Activated naive CD8-positive, alpha-beta T cell treated with anti-CD3 and anti-CD28 coated beads for 36 hours (primary cell): Measurements from ENCODE around the gene COL4A3. TPM values are rescaled to one million over a fixed set of nuclear protein-coding genes. Genes with fewer than 3 reads are reported as not detected.

ENCODE experiments used
- DNase-seq: peaks from one replicate; pipeline ENCODE4 v3.0.0; 2021
- H3K27ac Mint-ChIP-seq: one replicate; pipeline ENCODE4 v1.8.0; 2022; ENCODE audit warnings: mild to moderate bottlenecking, moderate library complexity, mixed read lengths
- H3K27me3 Mint-ChIP-seq: one replicate; pipeline ENCODE4 v1.8.0; 2022; ENCODE audit warnings: mild to moderate bottlenecking, mixed read lengths
- H3K36me3 Mint-ChIP-seq: one replicate; pipeline ENCODE4 v1.8.0; 2021; ENCODE audit warnings: mild to moderate bottlenecking, mixed read lengths
- H3K4me1 Mint-ChIP-seq: one replicate; pipeline ENCODE4 v1.8.0; 2021; ENCODE audit warnings: mixed read lengths
- H3K4me3 Mint-ChIP-seq: one replicate; pipeline ENCODE4 v1.8.0; 2022; ENCODE audit warnings: mild to moderate bottlenecking, moderate library complexity, mixed read lengths
- H3K9me3 Mint-ChIP-seq: one replicate; pipeline ENCODE4 v1.8.0; 2022; ENCODE audit warnings: mixed read lengths
- total RNA-seq, 2 experiments: library from RNA; stranded (reverse); gene quantifications; one replicate each; pipeline ENCODE4 v1.2.3, GENCODE V29; 2021

COL4A3 gene
- total RNA-seq, 2 experiments from 2014 or later, result not detected

GRCh38 chr2:227267410-227268115, 103.1 kb downstream of the COL4A3 start:
- no peaks in the 10 kb centered on the region for H3K27me3 Mint-ChIP-seq
- peaks cover 5% of the 10 kb centered on the region for H3K4me1 Mint-ChIP-seq
- H3K9me3 Mint-ChIP-seq, result no peaks in the 10 kb centered on the region
- DNase-seq, result no peak
- no peaks in the 10 kb centered on the region for H3K36me3 Mint-ChIP-seq
- H3K27ac Mint-ChIP-seq, result no peak overlapping the region
- no peak overlapping the region for H3K4me3 Mint-ChIP-seq

GRCh38 chr2:227280895-227281294, 116.5 kb downstream of the COL4A3 start:
- no peak overlapping the region for H3K4me3 Mint-ChIP-seq
- peaks cover 5% of the 10 kb centered on the region for H3K9me3 Mint-ChIP-seq
- H3K27me3 Mint-ChIP-seq, result no peaks in the 10 kb centered on the region
- no peak overlapping the region for H3K27ac Mint-ChIP-seq
- no peaks in the 10 kb centered on the region for H3K36me3 Mint-ChIP-seq
- DNase-seq, result no peak
- H3K4me1 Mint-ChIP-seq, result no peaks in the 10 kb centered on the region

DNA sequence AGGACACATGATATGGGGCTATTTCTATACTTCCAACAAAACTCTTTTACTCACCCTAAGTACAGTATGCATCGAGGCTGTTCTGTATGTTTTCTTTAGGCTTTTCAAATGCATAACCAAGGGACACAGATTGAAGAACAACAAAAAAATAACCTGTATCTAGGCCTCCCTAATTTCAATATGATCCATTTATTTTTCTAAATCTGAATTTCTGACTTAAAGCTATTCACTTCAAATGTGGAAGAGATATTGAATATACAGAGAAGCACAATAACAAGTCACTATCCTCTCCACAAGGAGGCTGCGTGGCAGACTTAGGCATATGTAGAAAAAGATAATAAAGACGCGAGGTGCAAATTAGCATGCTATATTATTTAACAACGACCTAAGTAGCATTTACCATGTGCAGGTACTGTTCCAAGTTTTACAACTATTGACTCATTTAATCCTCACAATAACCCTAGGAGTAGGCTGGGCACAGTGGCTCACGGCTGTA, 121.4 kb downstream of the COL4A3 start:
- Mint-ChIP-seq H3K27me3 (no peaks in the 10 kb centered on the region), H3K27ac (no peak overlapping the region), H3K36me3 (no peaks in the 10 kb centered on the region), H3K4me3 (no peak overlapping the region), H3K4me1 (no peaks in the 10 kb centered on the region), H3K9me3 (peaks cover 5% of the 10 kb centered on the region)
- DNase-seq, result no peak

GRCh38 chr2:227287771-227288170, 123.3 kb downstream of the COL4A3 start:
- no peak overlapping the region for H3K4me3 Mint-ChIP-seq
- no peaks in the 10 kb centered on the region for H3K4me1 Mint-ChIP-seq
- H3K9me3 Mint-ChIP-seq, result peaks cover 3% of the 10 kb centered on the region
- no peak for DNase-seq
- no peaks in the 10 kb centered on the region for H3K27me3 Mint-ChIP-seq
- no peak overlapping the region for H3K27ac Mint-ChIP-seq
- no peaks in the 10 kb centered on the region for H3K36me3 Mint-ChIP-seq

GRCh38 chr2:227292314-227292713, 127.9 kb downstream of the COL4A3 start:
- DNase-seq, result no peak
- peaks cover 4% of the 10 kb centered on the region for H3K4me1 Mint-ChIP-seq
- H3K9me3 Mint-ChIP-seq, result no peaks in the 10 kb centered on the region

GRCh38 chr2:227293531-227293930, 129.1 kb downstream of the COL4A3 start:
- no peak overlapping the region for H3K27ac Mint-ChIP-seq
- H3K27me3 Mint-ChIP-seq, result no peaks in the 10 kb centered on the region
- H3K4me1 Mint-ChIP-seq, result peaks cover 4% of the 10 kb centered on the region
- no peaks in the 10 kb centered on the region for H3K9me3 Mint-ChIP-seq
- H3K36me3 Mint-ChIP-seq, result no peaks in the 10 kb centered on the region
- no peak overlapping the region for H3K4me3 Mint-ChIP-seq
- no peak for DNase-seq

More at GRCh38 chr2:227292314-227292713, 127.9 kb downstream of the COL4A3 start:
- Mint-ChIP-seq H3K27ac (no peak overlapping the region), H3K4me3 (no peak overlapping the region), H3K27me3 (no peaks in the 10 kb centered on the region), H3K36me3 (no peaks in the 10 kb centered on the region)

GRCh38 chr2:227295806-227296205, 131.4 kb downstream of the COL4A3 start:
- no peak overlapping the region for H3K27ac Mint-ChIP-seq
- H3K4me1 Mint-ChIP-seq, result peaks cover 4% of the 10 kb centered on the region
- no peak overlapping the region for H3K4me3 Mint-ChIP-seq
- no peaks in the 10 kb centered on the region for H3K27me3 Mint-ChIP-seq
- no peak for DNase-seq
- no peaks in the 10 kb centered on the region for H3K9me3 Mint-ChIP-seq
- peaks cover under 1% of the 10 kb centered on the region for H3K36me3 Mint-ChIP-seq

DNA sequence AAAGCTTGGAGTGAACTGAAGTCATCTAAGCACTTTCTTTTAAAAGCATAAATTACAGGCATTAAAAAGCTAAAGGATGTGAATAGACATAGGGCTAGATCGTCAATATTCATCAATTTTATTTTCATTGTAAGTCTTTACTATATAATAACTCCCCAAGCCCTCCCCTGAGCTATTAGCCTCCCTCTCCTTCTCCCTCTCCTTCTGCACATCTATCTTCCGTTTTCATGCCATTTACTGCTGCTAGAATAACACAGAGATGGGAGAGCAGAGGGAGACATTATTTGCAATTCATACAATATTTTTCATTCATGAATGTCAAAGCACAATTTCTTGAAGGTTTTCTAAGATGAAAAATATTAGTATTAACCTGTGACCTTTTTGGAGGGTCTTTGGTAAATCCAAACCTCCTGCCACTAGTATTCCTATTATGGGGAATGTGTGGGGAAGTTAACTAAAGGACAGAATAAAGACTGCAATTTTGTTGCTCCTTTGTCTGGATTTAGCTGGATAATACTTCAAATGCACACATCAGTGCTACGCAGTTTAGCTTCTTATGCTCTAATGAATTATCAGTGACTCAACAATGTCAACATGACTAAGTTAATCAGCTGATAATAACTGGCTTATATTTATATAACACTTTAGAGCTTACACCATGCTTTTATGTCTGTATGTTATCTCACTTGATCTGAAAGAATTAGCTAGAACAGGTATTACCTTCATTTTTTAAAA, 132.4 kb downstream of the COL4A3 start:
- H3K27me3 Mint-ChIP-seq, result no peaks in the 10 kb centered on the region
- no peak overlapping the region for H3K27ac Mint-ChIP-seq

DNA sequence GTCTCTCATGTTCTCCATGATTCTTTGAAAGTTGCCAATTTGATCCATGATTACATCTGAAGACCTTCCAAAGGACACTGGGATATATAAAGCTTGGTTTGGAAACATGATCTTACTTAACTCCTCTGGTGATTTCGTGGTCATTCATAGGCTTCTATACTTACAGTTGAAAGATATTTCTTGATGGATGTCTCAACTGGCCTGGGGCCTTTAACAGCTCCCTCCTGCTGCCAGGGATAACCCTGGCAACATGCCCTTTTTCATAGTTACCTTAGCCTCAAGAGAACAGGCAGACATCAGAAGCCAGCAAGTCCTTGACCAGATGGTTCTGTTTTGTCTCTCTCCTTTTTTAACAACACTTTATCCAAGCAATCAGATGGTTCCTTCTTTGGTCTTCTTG, 137.1 kb downstream of the COL4A3 start:
- no peaks in the 10 kb centered on the region for H3K27me3 Mint-ChIP-seq
- no peak overlapping the region for H3K27ac Mint-ChIP-seq
- H3K9me3 Mint-ChIP-seq, result no peaks in the 10 kb centered on the region
- peaks cover 1% of the 10 kb centered on the region for H3K36me3 Mint-ChIP-seq
- no peaks in the 10 kb centered on the region for H3K4me1 Mint-ChIP-seq
- H3K4me3 Mint-ChIP-seq, result no peak overlapping the region
- no peak for DNase-seq

More for the DNA sequence above, 132.4 kb downstream of the COL4A3 start:
- Mint-ChIP-seq H3K4me1 (peaks cover 4% of the 10 kb centered on the region), H3K4me3 (no peak overlapping the region), H3K36me3 (peaks cover 1% of the 10 kb centered on the region), H3K9me3 (no peaks in the 10 kb centered on the region)
- no peak for DNase-seq

DNA sequence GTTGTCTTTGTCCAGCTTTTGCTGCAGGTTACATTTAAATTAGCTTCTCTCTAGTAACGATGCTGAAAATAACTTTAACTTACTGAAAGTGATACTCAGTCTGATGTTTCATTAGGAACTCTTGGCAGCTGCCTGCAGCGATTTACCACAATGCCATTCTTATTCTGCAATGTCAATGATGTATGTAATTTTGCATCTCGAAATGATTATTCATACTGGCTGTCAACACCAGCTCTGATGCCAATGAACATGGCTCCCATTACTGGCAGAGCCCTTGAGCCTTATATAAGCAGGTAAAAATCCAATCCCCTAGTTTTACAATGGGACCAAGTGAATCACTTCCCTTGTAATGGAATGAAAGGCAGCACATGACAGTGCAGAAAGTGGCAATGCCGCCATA, 144.4 kb downstream of the COL4A3 start:
- no peak for DNase-seq
- H3K9me3 Mint-ChIP-seq, result no peaks in the 10 kb centered on the region
- H3K36me3 Mint-ChIP-seq, result no peaks in the 10 kb centered on the region
- no peaks in the 10 kb centered on the region for H3K27me3 Mint-ChIP-seq
- H3K27ac Mint-ChIP-seq, result no peak overlapping the region
- H3K4me3 Mint-ChIP-seq, result no peak overlapping the region
- no peaks in the 10 kb centered on the region for H3K4me1 Mint-ChIP-seq

- no peak overlapping the region for H3K27ac Mint-ChIP-seq
- no peak for DNase-seq
- H3K27me3 Mint-ChIP-seq, result no peaks in the 10 kb centered on the region
- no peaks in the 10 kb centered on the region for H3K9me3 Mint-ChIP-seq
- H3K4me1 Mint-ChIP-seq, result no peaks in the 10 kb centered on the region
- no peaks in the 10 kb centered on the region for H3K36me3 Mint-ChIP-seq
- H3K4me3 Mint-ChIP-seq, result no peak overlapping the region
These were observed 146.3 kb downstream of the COL4A3 start for GRCh38 chr2:227310756-227311110.

DNA sequence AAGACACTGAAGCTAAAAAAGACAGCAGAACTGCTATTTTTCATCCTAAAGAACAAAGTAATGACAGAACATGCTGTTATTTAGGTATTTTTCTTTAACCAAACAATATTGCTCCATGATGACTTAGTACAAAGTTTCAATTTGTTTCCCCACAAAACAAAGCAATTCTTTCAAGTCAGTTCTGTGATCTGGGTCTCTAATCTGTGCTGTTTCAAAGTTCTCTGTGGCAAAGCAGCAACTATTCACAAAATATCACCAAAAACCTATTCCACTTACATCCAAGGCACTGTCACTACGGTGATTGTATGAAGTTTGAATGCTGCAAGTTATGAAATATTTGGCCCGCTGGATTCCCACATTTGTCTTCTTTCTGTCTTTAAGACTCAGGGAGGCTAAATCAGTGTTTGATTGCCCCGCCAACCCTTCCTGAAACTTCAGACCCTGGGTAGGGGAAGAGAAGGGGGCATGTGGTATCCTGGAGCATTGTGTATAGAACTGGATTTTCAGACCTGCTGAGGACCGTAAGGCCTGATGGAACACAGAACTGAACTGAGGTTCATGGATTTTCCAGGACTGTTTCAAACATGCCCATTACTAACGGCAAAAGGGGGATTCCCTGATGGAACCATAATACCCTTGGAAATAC, 147.6 kb downstream of the COL4A3 start:
- no peak overlapping the region for H3K27ac Mint-ChIP-seq
- H3K27me3 Mint-ChIP-seq, result peaks cover 3% of the 10 kb centered on the region
- DNase-seq, result no peak
- no peaks in the 10 kb centered on the region for H3K36me3 Mint-ChIP-seq
- no peaks in the 10 kb centered on the region for H3K4me1 Mint-ChIP-seq
- H3K4me3 Mint-ChIP-seq, result no peak overlapping the region
- H3K9me3 Mint-ChIP-seq, result no peaks in the 10 kb centered on the region

- peaks cover 1% of the 10 kb centered on the region for H3K36me3 Mint-ChIP-seq
These were observed 148.2 kb downstream of the COL4A3 start for GRCh38 chr2:227312579-227312978.

GRCh38 chr2:227313310-227313709, 148.9 kb downstream of the COL4A3 start:
- no peak for DNase-seq
- Mint-ChIP-seq H3K4me1 (no peaks in the 10 kb centered on the region), H3K4me3 (no peak overlapping the region), H3K27ac (no peak overlapping the region), H3K36me3 (peaks cover 1% of the 10 kb centered on the region), H3K27me3 (peaks cover 4% of the 10 kb centered on the region), H3K9me3 (peaks cover 2% of the 10 kb centered on the region)

More at GRCh38 chr2:227312579-227312978, 148.2 kb downstream of the COL4A3 start:
- no peak overlapping the region for H3K4me3 Mint-ChIP-seq
- no peaks in the 10 kb centered on the region for H3K4me1 Mint-ChIP-seq
- H3K27me3 Mint-ChIP-seq, result peaks cover 4% of the 10 kb centered on the region
- no peak for DNase-seq
- peaks cover under 1% of the 10 kb centered on the region for H3K9me3 Mint-ChIP-seq
- no peak overlapping the region for H3K27ac Mint-ChIP-seq

- no peak overlapping the region for H3K27ac Mint-ChIP-seq
- peaks cover 4% of the 10 kb centered on the region for H3K4me1 Mint-ChIP-seq
These were observed 153.4 kb downstream of the COL4A3 start for GRCh38 chr2:227317834-227318233.

More at GRCh38 chr2:227317834-227318233, 153.4 kb downstream of the COL4A3 start:
- H3K9me3 Mint-ChIP-seq, result peaks cover 7% of the 10 kb centered on the region
- H3K36me3 Mint-ChIP-seq, result peaks cover 10% of the 10 kb centered on the region
- H3K4me3 Mint-ChIP-seq, result no peak overlapping the region
- no peak for DNase-seq
- peaks cover 4% of the 10 kb centered on the region for H3K27me3 Mint-ChIP-seq
